H54 (cell line): ENCODE results near the gene ASB15.

Source experiments
- DNase-seq: peaks from one replicate; pipeline ENCODE4 v3.0.0; 2011; ENCODE audit warnings: low spot score, mixed read lengths; ENCODE audit not compliant: insufficient read length
- FAIRE-seq: peaks from 3 replicates; lab custom pipeline; 2011; peaks lifted over from hg19 to GRCh38; lab: Jason Lieb, UNC
- POLR2A ChIP-seq: IDR thresholded peaks from 2 replicates; pipeline ENCODE4 v1.6.1; 2011; ENCODE audit warnings: low read depth, mild to moderate bottlenecking, low read length

ASB15 gene

GRCh38 chr7:123635551-123636359, 34.1 kb downstream of the ASB15 start:
- peak; percentile 58 for FAIRE-seq
- no peak for DNase-seq
- TF ChIP-seq POLR2A = no peak

- FAIRE-seq = no peak
- no peak for TF ChIP-seq POLR2A
- no peak for DNase-seq
Measured at GRCh38 chr7:123637203-123637602, 35.6 kb downstream of the ASB15 start.

- FAIRE-seq = no peak
- no peak for TF ChIP-seq POLR2A
- no peak for DNase-seq
Measured at GRCh38 chr7:123637878-123638277, 36.3 kb downstream of the ASB15 start.

- DNase-seq (no peak), FAIRE-seq (no peak)
- no peak for TF ChIP-seq POLR2A
Measured at GRCh38 chr7:123639631-123640030, 38.0 kb downstream of the ASB15 start.

- no peak for FAIRE-seq
- DNase-seq = no peak
- TF ChIP-seq POLR2A = no peak
Measured at GRCh38 chr7:123640583-123640982, 39.0 kb downstream of the ASB15 start.

- TF ChIP-seq POLR2A = no peak
- no peak for FAIRE-seq
- no peak for DNase-seq
Measured at GRCh38 chr7:123641901-123642300, 40.3 kb downstream of the ASB15 start.

GRCh38 chr7:123643495-123644441, 42.1 kb downstream of the ASB15 start:
- FAIRE-seq = peak; percentile 15
- TF ChIP-seq POLR2A = no peak
- peak; percentile 22 for DNase-seq

GRCh38 chr7:123645516-123645915, 43.9 kb downstream of the ASB15 start:
- no peak for TF ChIP-seq POLR2A
- no peak for FAIRE-seq
- DNase-seq = no peak

GRCh38 chr7:123647106-123647730, 45.6 kb downstream of the ASB15 start:
- TF ChIP-seq POLR2A = no peak
- no peak for FAIRE-seq
- no peak for DNase-seq

GRCh38 chr7:123649964-123650363, 48.3 kb downstream of the ASB15 start:
- FAIRE-seq = peak; percentile 11
- peak; percentile 29 for DNase-seq
- no peak for TF ChIP-seq POLR2A

- no peak for TF ChIP-seq POLR2A
- FAIRE-seq (no peak), DNase-seq (no peak)
Measured at GRCh38 chr7:123650595-123650994, 49.0 kb downstream of the ASB15 start.

- DNase-seq (no peak), FAIRE-seq (no peak)
- TF ChIP-seq POLR2A = no peak
Measured at GRCh38 chr7:123652406-123652805, 50.8 kb downstream of the ASB15 start.

GRCh38 chr7:123653162-123653561, 51.5 kb downstream of the ASB15 start:
- no peak for FAIRE-seq
- no peak for DNase-seq
- TF ChIP-seq POLR2A = no peak

GRCh38 chr7:123655614-123656013, 54.0 kb downstream of the ASB15 start, which contains the start of gene LMOD2:
Gene LMOD2 (plus strand): TSS chr7:123655866. CDS start chr7:123655964, 98 bp downstream.
- DNase-seq = no peak
- no peak for TF ChIP-seq POLR2A
- no peak for FAIRE-seq
